ENCODE measurements around the gene EHBP1L1. TPM values are rescaled to one million over a fixed set of nuclear protein-coding genes. Genes with fewer than 3 reads are reported as not detected.
"Not testable (repeated sequence)": the region's sequence is repeated elsewhere in the genome, so short reads cannot be mapped to it uniquely, and the experiment has no call there.

Gene EHBP1L1
- total RNA-seq, 1 donor from 2014 or later = 81.3 TPM

- DNase-seq (ENCODE audit: low spot score) = no peak
- peaks cover 20% of the 10 kb centered on the region for H3K4me1 Mint-ChIP-seq (ENCODE audit: low read depth)
- H3K9me3 Mint-ChIP-seq (ENCODE audit: low read depth) = no peaks in the 10 kb centered on the region
- peaks cover 14% of the 10 kb centered on the region for H3K36me3 Mint-ChIP-seq (ENCODE audit: low read depth)
- TF ChIP-seq, protein P1, sequence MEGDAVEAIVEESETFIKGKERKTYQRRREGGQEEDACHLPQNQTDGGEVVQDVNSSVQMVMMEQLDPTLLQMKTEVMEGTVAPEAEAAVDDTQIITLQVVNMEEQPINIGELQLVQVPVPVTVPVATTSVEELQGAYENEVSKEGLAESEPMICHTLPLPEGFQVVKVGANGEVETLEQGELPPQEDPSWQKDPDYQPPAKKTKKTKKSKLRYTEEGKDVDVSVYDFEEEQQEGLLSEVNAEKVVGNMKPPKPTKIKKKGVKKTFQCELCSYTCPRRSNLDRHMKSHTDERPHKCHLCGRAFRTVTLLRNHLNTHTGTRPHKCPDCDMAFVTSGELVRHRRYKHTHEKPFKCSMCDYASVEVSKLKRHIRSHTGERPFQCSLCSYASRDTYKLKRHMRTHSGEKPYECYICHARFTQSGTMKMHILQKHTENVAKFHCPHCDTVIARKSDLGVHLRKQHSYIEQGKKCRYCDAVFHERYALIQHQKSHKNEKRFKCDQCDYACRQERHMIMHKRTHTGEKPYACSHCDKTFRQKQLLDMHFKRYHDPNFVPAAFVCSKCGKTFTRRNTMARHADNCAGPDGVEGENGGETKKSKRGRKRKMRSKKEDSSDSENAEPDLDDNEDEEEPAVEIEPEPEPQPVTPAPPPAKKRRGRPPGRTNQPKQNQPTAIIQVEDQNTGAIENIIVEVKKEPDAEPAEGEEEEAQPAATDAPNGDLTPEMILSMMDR (IDR thresholded peaks at IDR 0.05) = peak; percentile 72
- peak within 1 kb of the TSS; percentile 73 for H3K27ac Mint-ChIP-seq (ENCODE audit: unreplicated experiment)
- no peaks in the 10 kb centered on the region for H3K27me3 Mint-ChIP-seq (ENCODE audit: low read depth)
- peak within 1 kb of the TSS; percentile 78 for H3K4me3 Mint-ChIP-seq (ENCODE audit: unreplicated experiment)
Observed at GRCh38 chr11:65637794-65638419, 62.1 kb downstream of the EHBP1L1 start, which contains the start of gene SIPA1. SIPA1 (plus strand) TSS chr11:65638101; CDS start chr11:65640922, 2,821 bp downstream.

GRCh38 chr11:65639228-65639597 lies 63.4 kb downstream of the EHBP1L1 start:
- H3K27ac Mint-ChIP-seq (ENCODE audit: unreplicated experiment); H3K9me3 Mint-ChIP-seq (ENCODE audit: low read depth); DNase-seq (ENCODE audit: low spot score); H3K27me3 Mint-ChIP-seq (ENCODE audit: low read depth): not testable (repeated sequence)
- Mint-ChIP-seq H3K4me3 (ENCODE audit: unreplicated experiment) (peak overlapping the region; percentile 78), H3K36me3 (ENCODE audit: low read depth) (peaks cover 12% of the 10 kb centered on the region), H3K4me1 (ENCODE audit: low read depth) (peaks cover 30% of the 10 kb centered on the region)

DNA sequence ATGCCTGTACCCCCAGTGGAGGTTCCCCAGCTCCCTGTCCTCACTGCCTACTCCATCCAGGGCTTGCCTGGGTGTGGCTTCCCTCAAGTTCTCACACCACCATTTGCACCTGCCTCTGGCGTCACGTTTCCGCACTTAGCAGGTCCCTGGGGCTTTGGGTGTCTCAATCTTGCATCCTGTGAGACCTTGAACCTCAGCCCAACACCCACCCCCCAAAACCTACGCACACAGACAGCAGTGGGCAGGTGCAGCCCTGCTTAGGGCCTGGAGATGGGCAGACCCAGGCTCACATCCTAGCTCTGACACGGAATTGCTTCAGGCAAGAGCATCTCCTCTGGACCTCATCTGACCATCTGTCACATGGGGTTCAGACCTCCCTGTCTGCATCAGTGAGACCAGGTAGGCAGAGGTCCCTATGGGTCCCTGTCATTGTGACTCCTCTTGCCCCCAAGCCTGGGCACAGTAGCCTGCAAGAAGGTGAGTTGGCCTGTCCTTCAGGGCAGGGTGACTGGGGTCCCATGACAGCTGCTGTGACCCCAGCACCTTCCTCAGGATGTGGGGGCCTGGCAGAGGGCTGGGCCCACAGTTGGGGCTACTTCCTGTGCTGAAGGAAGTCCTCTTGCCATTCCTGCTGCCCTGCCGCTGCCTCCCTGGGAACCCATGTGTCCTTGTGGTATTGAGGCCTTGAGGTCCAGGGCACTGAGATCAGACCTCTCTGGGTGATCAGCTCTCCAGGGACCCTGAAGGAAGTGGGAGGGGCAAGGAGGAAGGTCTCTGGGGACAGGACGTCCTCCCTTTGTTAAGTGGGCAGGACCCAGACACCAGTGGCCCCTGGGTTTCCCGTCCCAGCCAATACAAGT lies 64.0 kb downstream of the EHBP1L1 start:
- TF ChIP-seq, protein P1 (IDR thresholded peaks at IDR 0.05) = no peak
- no peaks in the 10 kb centered on the region for H3K27me3 Mint-ChIP-seq (ENCODE audit: low read depth)
- no peak for DNase-seq (ENCODE audit: low spot score)
- no peak overlapping the region for H3K4me3 Mint-ChIP-seq (ENCODE audit: unreplicated experiment)
- H3K4me1 Mint-ChIP-seq (ENCODE audit: low read depth) = peaks cover 30% of the 10 kb centered on the region
- no peaks in the 10 kb centered on the region for H3K9me3 Mint-ChIP-seq (ENCODE audit: low read depth)
- no peak overlapping the region for H3K27ac Mint-ChIP-seq (ENCODE audit: unreplicated experiment)
- H3K36me3 Mint-ChIP-seq (ENCODE audit: low read depth) = peaks cover 10% of the 10 kb centered on the region

- TF ChIP-seq, protein P1 (IDR thresholded peaks at IDR 0.05) = no peak
- peaks cover 6% of the 10 kb centered on the region for H3K36me3 Mint-ChIP-seq (ENCODE audit: low read depth)
- H3K27me3 Mint-ChIP-seq (ENCODE audit: low read depth) = no peaks in the 10 kb centered on the region
- H3K27ac Mint-ChIP-seq (ENCODE audit: unreplicated experiment) = no peak overlapping the region
- no peaks in the 10 kb centered on the region for H3K9me3 Mint-ChIP-seq (ENCODE audit: low read depth)
- H3K4me1 Mint-ChIP-seq (ENCODE audit: low read depth) = peaks cover 34% of the 10 kb centered on the region
- H3K4me3 Mint-ChIP-seq (ENCODE audit: unreplicated experiment) = no peak overlapping the region
- DNase-seq (ENCODE audit: low spot score) = no peak
Observed at GRCh38 chr11:65640483-65641296, 64.8 kb downstream of the EHBP1L1 start.

GRCh38 chr11:65641297-65642013 lies 65.6 kb downstream of the EHBP1L1 start:
- peak; percentile 77 for DNase-seq (ENCODE audit: low spot score)
- Mint-ChIP-seq H3K27me3 (ENCODE audit: low read depth) (no peaks in the 10 kb centered on the region), H3K36me3 (ENCODE audit: low read depth) (peaks cover 6% of the 10 kb centered on the region), H3K27ac (ENCODE audit: unreplicated experiment) (no peak overlapping the region), H3K9me3 (ENCODE audit: low read depth) (no peaks in the 10 kb centered on the region), H3K4me3 (ENCODE audit: unreplicated experiment) (no peak overlapping the region), H3K4me1 (ENCODE audit: low read depth) (peaks cover 36% of the 10 kb centered on the region)
- TF ChIP-seq, protein P1 (IDR thresholded peaks at IDR 0.05) = no peak

Small RNA genes within 50 kb of the gene (microRNA-seq; reads per million reads assigned to microRNA genes)
- gene MIR4690 (ENCODE audit: borderline number of aligned reads) = not detected

Other genes starting within 250 kb of the EHBP1L1 start
- 49.7 to 52.3 TPM (median 49.9 TPM) in 3 replicates for gene DPF2, start 242.2 kb upstream of the EHBP1L1 start, total RNA-seq
- gene TIGD3, start 221.3 kb upstream of the EHBP1L1 start, total RNA-seq = 0.10 to 0.18 TPM in 2 of 3 replicates, not detected in the other
- 11.7 to 14.4 TPM (median 13.1 TPM) in 3 replicates for gene SLC25A45, start 193.4 kb upstream of the EHBP1L1 start, total RNA-seq
- gene FRMD8, start 189.4 kb upstream of the EHBP1L1 start, total RNA-seq = 43.6 to 49.6 TPM (median 45.5 TPM) in 3 replicates
- 333 to 440 TPM (median 377 TPM) in 3 replicates for gene NEAT1, start 153.3 kb upstream of the EHBP1L1 start, total RNA-seq
- 11,810 to 14,376 TPM (median 12,130 TPM) in 3 replicates for gene MALAT1, start 77.0 kb upstream of the EHBP1L1 start, total RNA-seq
- 108 to 123 TPM (median 120 TPM) in 3 replicates for gene SCYL1, start 51.0 kb upstream of the EHBP1L1 start, total RNA-seq
- gene LTBP3, start 17.7 kb upstream of the EHBP1L1 start, total RNA-seq = 264 to 272 TPM (median 271 TPM) in 3 replicates
- gene ZNRD2, start 5.6 kb upstream of the EHBP1L1 start, total RNA-seq = 26.4 to 32.1 TPM (median 28.1 TPM) in 3 replicates
- 84.8 to 91.9 TPM (median 86.8 TPM) in 3 replicates for gene FAM89B, start 3.5 kb upstream of the EHBP1L1 start, total RNA-seq
- gene KCNK7, start 19.7 kb downstream of the EHBP1L1 start, total RNA-seq = 0.22 to 0.44 TPM in 2 of 3 replicates, not detected in the other
- gene MAP3K11, start 38.2 kb downstream of the EHBP1L1 start, total RNA-seq = 30.2 to 34.6 TPM (median 31.6 TPM) in 3 replicates
- 32.6 to 57.7 TPM (median 36.3 TPM) in 3 replicates for gene PCNX3, start 39.7 kb downstream of the EHBP1L1 start, total RNA-seq
- gene SIPA1, start 62.0 kb downstream of the EHBP1L1 start, total RNA-seq = 22.7 to 33.3 TPM (median 27.4 TPM) in 3 replicates
- gene RELA, start 86.9 kb downstream of the EHBP1L1 start, total RNA-seq = 65.3 to 73.6 TPM (median 72.7 TPM) in 3 replicates
- 39.9 to 53.6 TPM (median 43.2 TPM) in 3 replicates for gene KAT5, start 136.2 kb downstream of the EHBP1L1 start, total RNA-seq
- 39.3 to 56.9 TPM (median 42.7 TPM) in 3 replicates for gene RNASEH2C, start 144.7 kb downstream of the EHBP1L1 start, total RNA-seq
- 13.8 to 14.6 TPM (median 14.1 TPM) in 3 replicates for gene AP5B1, start 204.9 kb downstream of the EHBP1L1 start, total RNA-seq
- gene OVOL1, start 211.0 kb downstream of the EHBP1L1 start, total RNA-seq = 0.12 TPM in 1 of 3 replicates, not detected in the others